Ishikawa (cell line): ENCODE measurements around the gene WDR59.

ENCODE experiments used
- CEBPB ChIP-seq: IDR thresholded peaks from 2 replicates; pipeline ENCODE4 v1.6.1; 2012
- CREB1 ChIP-seq: IDR thresholded peaks from 2 replicates; pipeline ENCODE4 v1.6.1; 2012; ENCODE audit warnings: low read depth
- EP300 ChIP-seq: IDR thresholded peaks from 2 replicates; pipeline ENCODE4 v1.6.1; 2012; ENCODE audit warnings: borderline replicate concordance
- FOXM1 ChIP-seq: IDR thresholded peaks from 2 replicates; pipeline ENCODE4 v1.6.1; 2012; ENCODE audit warnings: low read depth, borderline replicate concordance
- NFIC ChIP-seq: IDR thresholded peaks from 2 replicates; pipeline ENCODE4 v1.6.1; 2012
- RAD21 ChIP-seq: IDR thresholded peaks from 2 replicates; pipeline ENCODE4 v1.6.1; 2012; ENCODE audit warnings: low read depth
- TAF1 ChIP-seq: IDR thresholded peaks from 2 replicates; pipeline ENCODE4 v1.6.1; 2012; ENCODE audit warnings: low read depth, mild to moderate bottlenecking
- TCF12 ChIP-seq: IDR thresholded peaks from 2 replicates; pipeline ENCODE4 v1.6.1; 2012; ENCODE audit warnings: low read depth
- YY1 ChIP-seq: IDR thresholded peaks from 2 replicates; pipeline ENCODE4 v1.6.1; 2012; ENCODE audit warnings: low read depth
- ZBTB7A ChIP-seq: IDR thresholded peaks from 2 replicates; pipeline ENCODE4 v1.6.1; 2012; ENCODE audit warnings: low read depth
- TF ChIP-seq, protein P1 (sequence below): IDR thresholded peaks from 2 replicates; pipeline ENCODE4 v1.6.1; 2012
- TF ChIP-seq, protein P2 (sequence below): IDR thresholded peaks from 2 replicates; pipeline ENCODE4 v1.6.1; 2012; ENCODE audit warnings: low read depth, mild to moderate bottlenecking
- TF ChIP-seq, protein P3 (sequence below): IDR thresholded peaks from 2 replicates; pipeline ENCODE4 v1.6.1; 2012

DNA sequence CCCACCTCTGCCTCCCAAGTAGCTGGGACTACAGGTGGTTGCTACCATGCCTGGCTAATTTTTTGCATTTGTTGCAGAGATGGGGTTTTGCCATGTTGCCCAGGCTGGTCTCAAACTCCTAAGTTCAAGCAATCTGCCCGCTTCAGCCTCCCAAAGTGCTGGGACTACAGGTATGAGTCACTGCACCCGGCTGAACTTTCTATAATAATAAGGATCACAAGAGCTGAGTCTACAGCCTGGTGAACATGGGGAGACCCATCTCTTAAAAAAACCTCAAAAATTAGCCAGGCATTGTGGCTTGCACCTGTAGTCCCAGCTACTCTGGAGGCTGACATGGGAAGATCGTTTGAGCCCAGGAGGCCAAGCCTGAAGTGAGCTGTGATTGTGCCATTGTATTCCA is 53.5 kb downstream of the WDR59 start:
- TF ChIP-seq, protein P1, sequence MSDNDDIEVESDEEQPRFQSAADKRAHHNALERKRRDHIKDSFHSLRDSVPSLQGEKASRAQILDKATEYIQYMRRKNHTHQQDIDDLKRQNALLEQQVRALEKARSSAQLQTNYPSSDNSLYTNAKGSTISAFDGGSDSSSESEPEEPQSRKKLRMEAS: no peak
- TF ChIP-seq CREB1 (no peak), ZBTB7A (no peak), RAD21 (no peak), CEBPB (no peak), TCF12 (no peak), YY1 (no peak), EP300 (no peak), TAF1 (no peak), NFIC (no peak), FOXM1 (no peak)
- TF ChIP-seq, protein P2, sequence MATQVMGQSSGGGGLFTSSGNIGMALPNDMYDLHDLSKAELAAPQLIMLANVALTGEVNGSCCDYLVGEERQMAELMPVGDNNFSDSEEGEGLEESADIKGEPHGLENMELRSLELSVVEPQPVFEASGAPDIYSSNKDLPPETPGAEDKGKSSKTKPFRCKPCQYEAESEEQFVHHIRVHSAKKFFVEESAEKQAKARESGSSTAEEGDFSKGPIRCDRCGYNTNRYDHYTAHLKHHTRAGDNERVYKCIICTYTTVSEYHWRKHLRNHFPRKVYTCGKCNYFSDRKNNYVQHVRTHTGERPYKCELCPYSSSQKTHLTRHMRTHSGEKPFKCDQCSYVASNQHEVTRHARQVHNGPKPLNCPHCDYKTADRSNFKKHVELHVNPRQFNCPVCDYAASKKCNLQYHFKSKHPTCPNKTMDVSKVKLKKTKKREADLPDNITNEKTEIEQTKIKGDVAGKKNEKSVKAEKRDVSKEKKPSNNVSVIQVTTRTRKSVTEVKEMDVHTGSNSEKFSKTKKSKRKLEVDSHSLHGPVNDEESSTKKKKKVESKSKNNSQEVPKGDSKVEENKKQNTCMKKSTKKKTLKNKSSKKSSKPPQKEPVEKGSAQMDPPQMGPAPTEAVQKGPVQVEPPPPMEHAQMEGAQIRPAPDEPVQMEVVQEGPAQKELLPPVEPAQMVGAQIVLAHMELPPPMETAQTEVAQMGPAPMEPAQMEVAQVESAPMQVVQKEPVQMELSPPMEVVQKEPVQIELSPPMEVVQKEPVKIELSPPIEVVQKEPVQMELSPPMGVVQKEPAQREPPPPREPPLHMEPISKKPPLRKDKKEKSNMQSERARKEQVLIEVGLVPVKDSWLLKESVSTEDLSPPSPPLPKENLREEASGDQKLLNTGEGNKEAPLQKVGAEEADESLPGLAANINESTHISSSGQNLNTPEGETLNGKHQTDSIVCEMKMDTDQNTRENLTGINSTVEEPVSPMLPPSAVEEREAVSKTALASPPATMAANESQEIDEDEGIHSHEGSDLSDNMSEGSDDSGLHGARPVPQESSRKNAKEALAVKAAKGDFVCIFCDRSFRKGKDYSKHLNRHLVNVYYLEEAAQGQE: no peak
- TF ChIP-seq, protein P3, sequence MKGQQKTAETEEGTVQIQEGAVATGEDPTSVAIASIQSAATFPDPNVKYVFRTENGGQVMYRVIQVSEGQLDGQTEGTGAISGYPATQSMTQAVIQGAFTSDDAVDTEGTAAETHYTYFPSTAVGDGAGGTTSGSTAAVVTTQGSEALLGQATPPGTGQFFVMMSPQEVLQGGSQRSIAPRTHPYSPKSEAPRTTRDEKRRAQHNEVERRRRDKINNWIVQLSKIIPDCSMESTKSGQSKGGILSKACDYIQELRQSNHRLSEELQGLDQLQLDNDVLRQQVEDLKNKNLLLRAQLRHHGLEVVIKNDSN: no peak
